Sigmoid colon (tissue), 4 donors: ENCODE results near the gene PPP2CA.

Source experiments
- POLR2A ChIP-seq, 2 donors: fragments of 450-650 bp; IDR thresholded peaks; one replicate each; pipeline ENCODE4 v1.6.1; 2016; ENCODE audit warnings: antibody characterized with exemption in 2 of 2, mild to moderate bottlenecking in 2 of 2, moderate library complexity in 2 of 2
- POLR2AphosphoS5 ChIP-seq, 4 donors: sonication (generic); formaldehyde crosslinking; IDR thresholded peaks; one replicate each; pipeline ENCODE4 v1.6.1; 2017; ENCODE audit warnings: antibody characterized with exemption in 4 of 4
- TF ChIP-seq, protein P1 (sequence below), 4 experiments: fragments of 450-650 bp in 3 of 4; fragments of 200-600 bp in 1 of 4; IDR thresholded peaks; one replicate each; pipeline ENCODE4 v1.5.1; 2016 to 2019; ENCODE audit warnings: antibody characterized with exemption in 4 of 4, mild to moderate bottlenecking in 3 of 4, moderate library complexity in 2 of 4

DNA sequence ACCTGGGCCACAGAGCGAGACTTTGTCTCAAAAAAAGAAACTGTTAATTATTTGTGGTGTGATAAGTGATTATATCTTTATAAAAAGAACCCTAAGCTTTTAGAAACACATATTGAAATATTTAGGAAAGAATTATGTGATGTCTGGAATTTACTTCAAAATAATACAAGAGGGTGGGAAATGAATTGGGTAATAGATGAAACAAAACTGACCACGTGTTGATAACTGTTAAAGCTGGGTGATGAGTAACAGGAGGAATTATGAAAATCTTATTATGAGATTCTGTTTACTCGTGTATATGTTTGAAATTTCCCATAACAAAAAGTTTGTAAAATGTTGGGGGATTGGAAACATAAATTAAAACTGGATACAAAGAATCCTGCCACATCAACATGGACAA is 33.0 kb upstream of the PPP2CA start:
- TF ChIP-seq, protein P1, sequence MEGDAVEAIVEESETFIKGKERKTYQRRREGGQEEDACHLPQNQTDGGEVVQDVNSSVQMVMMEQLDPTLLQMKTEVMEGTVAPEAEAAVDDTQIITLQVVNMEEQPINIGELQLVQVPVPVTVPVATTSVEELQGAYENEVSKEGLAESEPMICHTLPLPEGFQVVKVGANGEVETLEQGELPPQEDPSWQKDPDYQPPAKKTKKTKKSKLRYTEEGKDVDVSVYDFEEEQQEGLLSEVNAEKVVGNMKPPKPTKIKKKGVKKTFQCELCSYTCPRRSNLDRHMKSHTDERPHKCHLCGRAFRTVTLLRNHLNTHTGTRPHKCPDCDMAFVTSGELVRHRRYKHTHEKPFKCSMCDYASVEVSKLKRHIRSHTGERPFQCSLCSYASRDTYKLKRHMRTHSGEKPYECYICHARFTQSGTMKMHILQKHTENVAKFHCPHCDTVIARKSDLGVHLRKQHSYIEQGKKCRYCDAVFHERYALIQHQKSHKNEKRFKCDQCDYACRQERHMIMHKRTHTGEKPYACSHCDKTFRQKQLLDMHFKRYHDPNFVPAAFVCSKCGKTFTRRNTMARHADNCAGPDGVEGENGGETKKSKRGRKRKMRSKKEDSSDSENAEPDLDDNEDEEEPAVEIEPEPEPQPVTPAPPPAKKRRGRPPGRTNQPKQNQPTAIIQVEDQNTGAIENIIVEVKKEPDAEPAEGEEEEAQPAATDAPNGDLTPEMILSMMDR (IDR thresholded peaks at IDR 0.05) = no peak
- no peak for TF ChIP-seq POLR2A (IDR thresholded peaks at IDR 0.05)
- no peak for TF ChIP-seq POLR2AphosphoS5 (IDR thresholded peaks at IDR 0.05)
